Mesendoderm (in vitro differentiated cells): ENCODE measurements around the gene BNIP2.
"Not testable (repeated sequence)": the region's sequence is repeated elsewhere in the genome, so short reads cannot be mapped to it uniquely, and the experiment has no call there.

ENCODE experiments used
- DNase-seq: peaks from one replicate; pipeline ENCODE4 v3.0.0; 2013
- H2AK5ac ChIP-seq: 2 replicates; pipeline ENCODE4 v1.6.1; 2013; ENCODE audit warnings: low read length, inconsistent platforms
- H2BK120ac ChIP-seq: 2 replicates; pipeline ENCODE4 v1.6.1; 2013; ENCODE audit warnings: low read depth, mild to moderate bottlenecking, low read length, moderate library complexity, mixed read lengths
- H2BK15ac ChIP-seq: replicated peaks from 2 replicates; pipeline ENCODE4 v1.6.1; 2013; ENCODE audit warnings: low read depth, mild to moderate bottlenecking, moderate library complexity
- H2BK5ac ChIP-seq: 2 replicates; pipeline ENCODE4 v1.6.1; 2013; ENCODE audit warnings: low read length, inconsistent platforms
- H3K18ac ChIP-seq: 2 replicates; pipeline ENCODE4 v1.6.1; 2013; ENCODE audit warnings: mild to moderate bottlenecking, low read length, mixed read lengths
- H3K23ac ChIP-seq: one replicate; pipeline ENCODE4 v1.6.1; 2013; ENCODE audit warnings: low read length
- H3K27ac ChIP-seq: 2 replicates; pipeline ENCODE4 v1.5.1; 2013; ENCODE audit warnings: low read depth, mild to moderate bottlenecking, inconsistent platforms, low read length, moderate library complexity
- H3K27me3 ChIP-seq: 2 replicates; pipeline ENCODE4 v1.6.1; 2013; ENCODE audit warnings: low read length, control low read depth, mild to moderate bottlenecking, inconsistent platforms; ENCODE audit not compliant: insufficient read depth, poor library complexity
- H3K36me3 ChIP-seq: 2 replicates; pipeline ENCODE4 v1.6.1; 2013; ENCODE audit warnings: low read length, inconsistent platforms; ENCODE audit not compliant: control insufficient read depth, insufficient read depth
- H3K4ac ChIP-seq: one replicate; pipeline ENCODE4 v1.6.1; 2013; ENCODE audit warnings: low read depth, mild to moderate bottlenecking, low read length, moderate library complexity
- H3K4me1 ChIP-seq: 2 replicates; pipeline ENCODE4 v1.6.1; 2013; ENCODE audit warnings: low read depth, low read length, inconsistent platforms; ENCODE audit not compliant: control insufficient read depth
- H3K4me2 ChIP-seq: 2 replicates; pipeline ENCODE4 v1.6.1; 2013; ENCODE audit warnings: low read length
- H3K4me3 ChIP-seq: 2 replicates; pipeline ENCODE4 v1.5.1; 2013; ENCODE audit warnings: mild to moderate bottlenecking, low read length
- H3K56ac ChIP-seq: one replicate; pipeline ENCODE4 v1.6.1; 2013; ENCODE audit warnings: low read length
- H3K79me1 ChIP-seq: 2 replicates; pipeline ENCODE4 v1.6.1; 2013; ENCODE audit warnings: low read length, inconsistent platforms
- H3K79me2 ChIP-seq: 2 replicates; pipeline ENCODE4 v1.6.1; 2013; ENCODE audit warnings: mild to moderate bottlenecking, low read length; ENCODE audit not compliant: control insufficient read depth, insufficient read depth
- H3K9ac ChIP-seq: 2 replicates; pipeline ENCODE4 v1.6.1; 2013; ENCODE audit warnings: low read length, inconsistent platforms
- H4K5ac ChIP-seq: one replicate; pipeline ENCODE4 v1.6.1; 2013; ENCODE audit warnings: low read length
- H4K8ac ChIP-seq: one replicate; pipeline ENCODE4 v1.6.1; 2013; ENCODE audit warnings: low read depth, mild to moderate bottlenecking, control low read depth, low read length, moderate library complexity
- WGBS: extraction: QIAGEN DNeasy Blood & Tissue Kit; methylation state at CpG from one replicate; pipeline ENCODE4 v1.1.7; 2013; ENCODE audit warnings: low lambda C conversion rate, missing lambda C conversion rate; ENCODE audit not compliant: insufficient coverage; ENCODE audit errors: extremely low coverage; 5-methylcytosine and 5-hydroxymethylcytosine counted together

Gene BNIP2

DNA sequence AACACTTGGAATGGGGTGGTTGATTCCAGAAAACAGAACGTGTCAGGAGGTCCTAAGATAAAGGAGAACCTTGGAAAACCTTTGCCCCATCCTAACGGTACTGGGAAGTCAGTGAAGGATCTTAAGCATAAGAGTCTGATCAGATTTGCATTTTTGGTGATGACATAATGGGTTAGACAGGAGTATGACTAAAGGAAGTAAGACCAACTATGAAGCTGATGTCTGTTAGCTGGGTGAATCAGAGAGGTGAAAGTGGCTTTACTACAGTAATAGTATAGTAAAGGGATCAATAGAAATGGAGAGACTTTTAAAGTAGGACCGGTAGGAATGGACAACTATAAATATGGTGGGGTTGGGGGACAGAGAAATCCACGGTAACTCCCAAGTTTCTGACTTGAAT is 44.4 kb downstream of the BNIP2 start:
- Histone ChIP-seq H3K4me3 (no peak overlapping the region), H3K56ac (no peak overlapping the region), H2BK120ac (no peak overlapping the region), H3K79me1 (no peaks in the 10 kb centered on the region), H3K9ac (no peak overlapping the region), H3K23ac (no peak overlapping the region), H4K5ac (no peak overlapping the region), H3K27me3 (no peaks in the 10 kb centered on the region), H3K18ac (no peak overlapping the region), H3K36me3 (peaks cover 5% of the 10 kb centered on the region), H2BK5ac (no peak overlapping the region), H3K4me1 (no peaks in the 10 kb centered on the region), H4K8ac (no peak overlapping the region), H3K4ac (no peak overlapping the region), H3K79me2 (no peaks in the 10 kb centered on the region), H2AK5ac (no peak overlapping the region), H3K4me2 (no peak overlapping the region), H2BK15ac (no peak overlapping the region), H3K27ac (no peak overlapping the region)
- DNase-seq = no peak
- no CpG with 5 or more reads among the region's 4 CpGs for WGBS

- H3K18ac ChIP-seq = no peak overlapping the region
- no peak overlapping the region for H4K8ac ChIP-seq
- no peak overlapping the region for H3K4me3 ChIP-seq
- no peak overlapping the region for H3K23ac ChIP-seq
- H3K27me3 ChIP-seq = no peaks in the 10 kb centered on the region
- no peak overlapping the region for H3K4me2 ChIP-seq
- WGBS = no CpG with 5 or more reads among the region's 2 CpGs
- H3K79me2 ChIP-seq = no peaks in the 10 kb centered on the region
- no peak overlapping the region for H2BK15ac ChIP-seq
- no peak overlapping the region for H2BK120ac ChIP-seq
- H2BK5ac ChIP-seq = no peak overlapping the region
- H4K5ac ChIP-seq = no peak overlapping the region
- no peak overlapping the region for H3K56ac ChIP-seq
- H3K4me1 ChIP-seq = no peaks in the 10 kb centered on the region
- no peaks in the 10 kb centered on the region for H3K79me1 ChIP-seq
- H3K27ac ChIP-seq = no peak overlapping the region
- no peak overlapping the region for H3K9ac ChIP-seq
- H3K4ac ChIP-seq = no peak overlapping the region
- peaks cover 5% of the 10 kb centered on the region for H3K36me3 ChIP-seq
- DNase-seq = no peak
- H2AK5ac ChIP-seq = no peak overlapping the region
Observed at GRCh38 chr15:59642351-59642750, 46.8 kb downstream of the BNIP2 start.

DNA sequence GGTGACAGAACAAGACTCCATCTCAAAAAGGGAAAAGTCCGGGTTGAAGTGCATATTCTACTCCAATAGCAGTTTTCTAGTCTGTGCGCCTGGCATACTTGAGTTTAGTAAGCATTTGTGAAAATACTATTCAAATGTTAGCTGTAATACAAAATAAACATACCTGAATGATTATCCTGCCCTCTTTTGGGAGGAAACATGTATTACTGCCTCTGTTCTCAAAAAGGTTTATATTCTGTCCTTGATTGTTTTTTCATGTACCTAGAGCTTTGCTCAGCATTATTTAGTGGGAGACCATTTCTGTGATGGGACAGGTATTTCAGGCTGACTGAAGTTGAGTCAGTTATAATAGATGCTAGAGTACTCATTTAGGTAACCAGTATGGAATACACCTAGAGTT is 51.6 kb downstream of the BNIP2 start:
- not testable (repeated sequence) for H3K4me1 ChIP-seq

GRCh38 chr15:59636184-59636583 is 52.9 kb downstream of the BNIP2 start:
- H3K4me3 ChIP-seq = no peak overlapping the region
- no peak overlapping the region for H3K23ac ChIP-seq
- H3K4me1 ChIP-seq = no peaks in the 10 kb centered on the region
- DNase-seq = no peak
- H2AK5ac ChIP-seq = no peak overlapping the region
- WGBS = no CpG with 5 or more reads among the region's 3 CpGs
- no peak overlapping the region for H3K27ac ChIP-seq
- H2BK120ac ChIP-seq = no peak overlapping the region
- no peak overlapping the region for H3K56ac ChIP-seq
- no peak overlapping the region for H3K4ac ChIP-seq
- no peak overlapping the region for H3K9ac ChIP-seq
- no peaks in the 10 kb centered on the region for H3K36me3 ChIP-seq
- no peaks in the 10 kb centered on the region for H3K79me2 ChIP-seq
- H3K79me1 ChIP-seq = no peaks in the 10 kb centered on the region
- H4K5ac ChIP-seq = no peak overlapping the region
- H2BK15ac ChIP-seq = no peak overlapping the region
- no peak overlapping the region for H2BK5ac ChIP-seq
- H3K4me2 ChIP-seq = no peak overlapping the region
- no peak overlapping the region for H4K8ac ChIP-seq
- no peak overlapping the region for H3K18ac ChIP-seq
- H3K27me3 ChIP-seq = no peaks in the 10 kb centered on the region

More for the DNA sequence above, 51.6 kb downstream of the BNIP2 start:
- H2BK5ac ChIP-seq, H3K56ac ChIP-seq, H3K23ac ChIP-seq, H3K4me2 ChIP-seq, H3K79me1 ChIP-seq, H3K27me3 ChIP-seq, H2BK120ac ChIP-seq, H2BK15ac ChIP-seq, H3K36me3 ChIP-seq, H2AK5ac ChIP-seq, H3K4ac ChIP-seq, H4K5ac ChIP-seq, H3K18ac ChIP-seq, H3K9ac ChIP-seq, H3K4me3 ChIP-seq, H3K27ac ChIP-seq, H4K8ac ChIP-seq, DNase-seq, H3K79me2 ChIP-seq: not testable (repeated sequence)
- WGBS = no CpG with 5 or more reads among the region's 2 CpGs

DNA sequence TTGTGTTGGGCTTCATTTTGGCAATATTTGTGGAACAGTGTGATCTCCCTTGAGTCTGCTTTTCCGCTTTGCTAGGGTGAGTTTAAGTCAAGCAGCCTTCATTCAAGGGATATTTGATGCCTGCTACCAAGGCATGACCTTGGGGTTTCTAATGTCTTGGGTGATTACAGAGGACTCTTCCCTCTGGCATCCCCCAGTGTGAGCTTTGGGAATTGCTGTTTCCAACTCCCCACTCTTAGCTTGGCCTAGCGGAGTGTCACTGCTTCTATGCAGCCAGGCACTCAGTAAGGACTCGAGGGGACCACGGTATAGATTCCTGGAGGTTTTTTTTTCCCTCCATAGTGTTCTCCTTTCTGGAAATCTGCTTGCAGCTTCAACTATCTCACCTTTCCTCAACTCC is 56.4 kb downstream of the BNIP2 start:
- no peak overlapping the region for H2BK120ac ChIP-seq
- H3K36me3 ChIP-seq = no peaks in the 10 kb centered on the region
- DNase-seq = peak; percentile 80
- no peak overlapping the region for H3K18ac ChIP-seq
- no peaks in the 10 kb centered on the region for H3K27me3 ChIP-seq
- H3K4me2 ChIP-seq = no peak overlapping the region
- H3K4ac ChIP-seq = no peak overlapping the region
- no peak overlapping the region for H4K8ac ChIP-seq
- no peak overlapping the region for H3K56ac ChIP-seq
- no peak overlapping the region for H3K23ac ChIP-seq
- H3K27ac ChIP-seq = no peak overlapping the region
- no peaks in the 10 kb centered on the region for H3K79me2 ChIP-seq
- H4K5ac ChIP-seq = no peak overlapping the region
- no CpG with 5 or more reads among the region's 4 CpGs for WGBS
- H3K4me1 ChIP-seq = no peaks in the 10 kb centered on the region
- H3K79me1 ChIP-seq = no peaks in the 10 kb centered on the region
- H2BK15ac ChIP-seq = no peak overlapping the region
- no peak overlapping the region for H3K9ac ChIP-seq
- no peak overlapping the region for H2AK5ac ChIP-seq
- H2BK5ac ChIP-seq = no peak overlapping the region
- no peak overlapping the region for H3K4me3 ChIP-seq

DNA sequence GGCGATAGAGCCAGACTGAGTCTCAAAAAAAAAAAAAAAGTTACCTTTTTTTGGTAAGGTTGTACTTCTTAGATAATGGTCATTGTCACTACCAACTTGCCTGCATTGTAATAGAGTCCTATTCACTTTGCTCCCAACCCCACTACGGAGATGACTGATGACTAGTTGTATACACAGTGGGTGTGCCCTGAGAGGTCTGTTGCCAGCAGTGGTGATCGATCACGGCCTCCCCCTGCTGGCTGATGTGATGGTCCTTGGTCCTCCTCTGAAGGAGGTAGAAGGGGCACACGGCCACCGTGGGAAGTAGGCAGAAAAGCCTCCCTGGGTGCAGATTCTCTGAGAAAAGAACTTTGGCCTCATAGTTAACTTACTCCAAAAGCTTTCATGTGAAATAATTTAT is 66.8 kb downstream of the BNIP2 start:
- no peak overlapping the region for H4K8ac ChIP-seq
- H3K4ac ChIP-seq = no peak overlapping the region
- H3K4me2 ChIP-seq = no peak overlapping the region
- no peak overlapping the region for H3K27ac ChIP-seq
- no peaks in the 10 kb centered on the region for H3K79me1 ChIP-seq
- H3K23ac ChIP-seq = no peak overlapping the region
- peak; percentile 71 for DNase-seq
- no peaks in the 10 kb centered on the region for H3K36me3 ChIP-seq
- H3K56ac ChIP-seq = no peak overlapping the region
- H3K27me3 ChIP-seq = no peaks in the 10 kb centered on the region
- H3K4me1 ChIP-seq = no peaks in the 10 kb centered on the region
- no peak overlapping the region for H2BK120ac ChIP-seq
- H3K9ac ChIP-seq = no peak overlapping the region
- no peak overlapping the region for H3K4me3 ChIP-seq
- no peaks in the 10 kb centered on the region for H3K79me2 ChIP-seq
- no CpG with 5 or more reads among the region's 6 CpGs for WGBS
- no peak overlapping the region for H3K18ac ChIP-seq
- H2BK5ac ChIP-seq = no peak overlapping the region
- H2AK5ac ChIP-seq = no peak overlapping the region
- no peak overlapping the region for H4K5ac ChIP-seq
- no peak overlapping the region for H2BK15ac ChIP-seq
